ENCODE data around the gene PDCD11. TPM values are rescaled to one million over a fixed set of nuclear protein-coding genes. Genes with fewer than 3 reads are reported as not detected.
"Not testable (repeated sequence)": the region's sequence is repeated elsewhere in the genome, so short reads cannot be mapped to it uniquely, and the experiment has no call there.

The PDCD11 gene
- total RNA-seq, 1 donor from 2014 or later = 4.8 TPM

DNA sequence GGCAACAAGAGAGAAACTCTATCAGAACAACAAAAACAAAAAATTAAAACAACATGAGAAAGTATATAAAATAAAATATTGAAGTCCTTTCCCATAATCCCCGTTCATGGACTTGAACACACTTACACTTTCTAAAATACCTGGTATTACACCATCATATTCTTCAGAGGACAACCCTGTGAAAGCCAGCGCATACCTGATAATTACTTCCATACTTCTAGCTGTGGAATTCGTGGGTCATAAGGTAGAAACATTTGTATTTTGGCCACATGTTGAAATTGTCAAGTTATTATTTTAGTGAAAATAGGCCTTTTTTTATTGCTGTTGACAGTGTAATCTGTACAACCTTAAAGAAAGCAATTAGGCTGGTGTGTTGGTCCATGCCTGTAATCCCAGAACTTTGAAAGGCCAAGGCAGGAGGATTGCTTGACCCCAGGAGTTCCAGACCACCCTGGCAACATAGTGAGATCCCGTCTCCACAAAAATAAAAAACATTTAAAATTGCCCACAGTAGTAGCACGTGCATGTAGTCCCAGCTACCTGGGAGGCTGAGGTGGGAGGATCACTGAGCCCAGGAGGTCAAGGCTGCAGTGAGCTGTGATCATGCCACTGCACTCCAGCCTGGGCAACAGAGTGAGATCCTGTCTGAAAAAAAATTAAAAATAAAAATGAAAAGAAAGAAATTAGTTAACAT lies 40.4 kb upstream of the PDCD11 start:
- TF ChIP-seq, protein P1, sequence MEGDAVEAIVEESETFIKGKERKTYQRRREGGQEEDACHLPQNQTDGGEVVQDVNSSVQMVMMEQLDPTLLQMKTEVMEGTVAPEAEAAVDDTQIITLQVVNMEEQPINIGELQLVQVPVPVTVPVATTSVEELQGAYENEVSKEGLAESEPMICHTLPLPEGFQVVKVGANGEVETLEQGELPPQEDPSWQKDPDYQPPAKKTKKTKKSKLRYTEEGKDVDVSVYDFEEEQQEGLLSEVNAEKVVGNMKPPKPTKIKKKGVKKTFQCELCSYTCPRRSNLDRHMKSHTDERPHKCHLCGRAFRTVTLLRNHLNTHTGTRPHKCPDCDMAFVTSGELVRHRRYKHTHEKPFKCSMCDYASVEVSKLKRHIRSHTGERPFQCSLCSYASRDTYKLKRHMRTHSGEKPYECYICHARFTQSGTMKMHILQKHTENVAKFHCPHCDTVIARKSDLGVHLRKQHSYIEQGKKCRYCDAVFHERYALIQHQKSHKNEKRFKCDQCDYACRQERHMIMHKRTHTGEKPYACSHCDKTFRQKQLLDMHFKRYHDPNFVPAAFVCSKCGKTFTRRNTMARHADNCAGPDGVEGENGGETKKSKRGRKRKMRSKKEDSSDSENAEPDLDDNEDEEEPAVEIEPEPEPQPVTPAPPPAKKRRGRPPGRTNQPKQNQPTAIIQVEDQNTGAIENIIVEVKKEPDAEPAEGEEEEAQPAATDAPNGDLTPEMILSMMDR (IDR thresholded peaks at IDR 0.05) = no peak
- Histone ChIP-seq H3K9me3 (no peaks in the 10 kb centered on the region), H3K27ac (no peak overlapping the region), H3K4me3 (no peak overlapping the region), H3K4me1 (peaks cover 0 to 2% of the 10 kb centered on the region in 2 donors), H3K36me3 (no peaks in the 10 kb centered on the region), H3K27me3 (no peaks in the 10 kb centered on the region)
- intact Hi-C loops (cut with DNase I) = no loop called here
- no peak for DNase-seq (ENCODE audit: low spot score in 2 of 2)

DNA sequence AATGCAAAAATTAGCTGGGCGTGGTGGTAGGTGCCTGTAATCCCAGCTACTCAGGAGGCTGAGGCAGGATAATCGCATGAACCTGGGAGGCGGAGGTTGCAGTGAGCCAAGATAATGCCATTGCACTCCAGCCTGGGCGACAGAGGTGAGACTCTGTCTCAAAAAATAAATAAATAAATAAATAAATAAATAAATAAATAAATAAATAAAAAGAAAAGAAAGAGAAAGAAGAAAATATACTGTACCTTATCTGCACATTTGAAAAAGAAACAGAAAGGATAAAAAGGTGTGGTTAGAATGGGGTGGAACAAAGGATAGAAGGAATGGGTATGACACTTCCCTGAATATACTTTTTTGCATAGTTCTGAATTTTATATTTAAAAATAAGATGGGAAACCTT lies 36.9 kb upstream of the PDCD11 start:
- intact Hi-C loops (cut with DNase I); H3K9me3 ChIP-seq: not testable (repeated sequence)

DNA sequence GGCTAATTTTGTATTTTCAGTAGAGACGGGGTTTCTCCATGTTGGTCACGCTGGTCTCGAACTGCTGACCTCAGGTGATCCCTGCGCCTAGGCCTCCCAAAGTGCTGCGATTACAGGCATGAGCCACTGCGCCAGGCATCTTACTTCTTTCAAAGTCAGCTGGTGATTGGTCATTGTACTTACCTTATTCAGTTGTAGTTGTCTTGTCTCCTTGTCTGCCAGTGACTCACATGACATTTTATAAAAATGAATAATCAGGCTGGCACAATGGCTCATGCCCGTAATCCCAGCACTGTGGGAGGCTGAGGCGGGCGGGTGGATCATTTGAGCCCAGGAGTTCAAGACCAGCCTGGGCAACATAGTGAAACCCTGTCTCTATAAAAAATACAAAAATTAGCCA lies 35.6 kb upstream of the PDCD11 start:
- intact Hi-C loops (cut with DNase I); H3K4me3 ChIP-seq; DNase-seq (ENCODE audit: low spot score in 2 of 2); H3K36me3 ChIP-seq; H3K27ac ChIP-seq; H3K9me3 ChIP-seq; H3K27me3 ChIP-seq; H3K4me1 ChIP-seq: not testable (repeated sequence)

More for the DNA sequence above, 36.9 kb upstream of the PDCD11 start:
- not testable (repeated sequence) for H3K4me1 ChIP-seq; DNase-seq (ENCODE audit: low spot score in 2 of 2); H3K27ac ChIP-seq; H3K27me3 ChIP-seq; H3K36me3 ChIP-seq; H3K4me3 ChIP-seq

DNA sequence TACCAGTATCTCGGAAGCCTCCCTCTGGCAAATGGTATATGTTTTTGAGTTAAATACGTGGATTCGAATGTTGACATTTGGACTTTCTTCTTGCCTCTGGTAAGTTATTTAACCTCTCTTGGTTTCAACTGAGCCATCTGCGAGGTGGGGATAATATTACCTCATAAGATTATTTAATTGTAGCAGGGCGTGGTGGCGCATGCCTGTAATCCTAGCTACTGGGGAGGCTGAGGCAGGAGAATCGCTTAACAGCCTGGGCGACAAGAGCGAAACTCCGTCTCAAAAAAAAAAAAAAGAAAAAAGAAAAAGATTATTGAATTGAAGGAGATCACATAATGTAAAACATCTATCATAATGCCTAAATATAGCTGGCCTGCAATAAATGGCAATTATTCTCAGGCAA lies 29.0 kb upstream of the PDCD11 start:
- Histone ChIP-seq H3K36me3 (no peaks in the 10 kb centered on the region), H3K27me3 (no peaks in the 10 kb centered on the region), H3K9me3 (no peaks in the 10 kb centered on the region), H3K4me3 (peak overlapping the region; percentile 83 to 99), H3K27ac (peak overlapping the region; percentile 78 to 91), H3K4me1 (peaks cover 0 to 11% of the 10 kb centered on the region in 2 donors)
- intact Hi-C loops (cut with DNase I) = no loop called here
- no peak for DNase-seq (ENCODE audit: low spot score in 2 of 2)
- TF ChIP-seq, protein P1 (IDR thresholded peaks at IDR 0.05) = no peak

DNA sequence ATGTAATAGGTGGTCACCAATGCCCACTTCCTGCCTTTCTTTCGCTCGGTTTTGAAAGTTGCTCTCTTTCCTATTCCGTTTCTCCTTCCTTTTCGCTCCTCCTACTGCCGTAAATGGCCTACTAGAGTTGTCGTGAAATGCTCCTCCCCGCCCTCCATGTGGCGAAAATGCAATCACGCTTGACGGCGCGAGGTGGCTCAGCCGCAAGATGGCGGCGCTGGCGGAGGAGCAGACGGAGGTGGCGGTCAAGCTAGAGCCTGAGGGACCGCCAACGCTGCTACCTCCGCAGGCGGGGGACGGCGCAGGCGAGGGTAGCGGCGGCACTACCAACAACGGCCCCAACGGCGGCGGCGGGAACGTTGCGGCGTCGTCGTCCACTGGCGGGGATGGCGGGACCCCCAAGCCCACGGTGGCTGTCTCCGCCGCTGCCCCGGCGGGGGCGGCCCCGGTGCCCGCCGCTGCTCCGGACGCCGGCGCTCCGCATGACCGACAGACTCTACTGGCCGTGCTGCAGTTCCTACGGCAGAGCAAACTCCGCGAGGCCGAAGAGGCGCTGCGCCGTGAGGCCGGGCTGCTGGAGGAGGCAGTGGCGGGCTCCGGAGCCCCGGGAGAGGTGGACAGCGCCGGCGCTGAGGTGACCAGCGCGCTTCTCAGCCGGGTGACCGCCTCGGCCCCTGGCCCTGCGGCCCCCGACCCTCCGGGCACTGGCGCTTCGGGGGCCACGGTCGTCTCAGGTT lies 28.5 kb upstream of the PDCD11 start, which contains the start of gene TAF5:
TSS of gene TAF5 (plus strand) at position 195 of the 737 bp plus-strand sequence. CDS start at position 209, 14 bp downstream.
- peak; percentile 64 to 96 for DNase-seq (ENCODE audit: low spot score in 2 of 2)
- no peaks in the 10 kb centered on the region for H3K9me3 ChIP-seq
- peak within 1 kb of the TSS; percentile 78 to 91 for H3K27ac ChIP-seq
- intact Hi-C loops (cut with DNase I) = loop anchor here (1.0 kb wide), 2 partner anchors 28 to 866 kb away; partner anchors contain the start of genes ACTR1A, ATP5MK and PDCD11
- H3K27me3 ChIP-seq = no peaks in the 10 kb centered on the region
- peak within 1 kb of the TSS; percentile 83 to 99 for H3K4me3 ChIP-seq
- TF ChIP-seq, protein P1 (IDR thresholded peaks at IDR 0.05) = peak in 1 of 3 experiments; percentile 10
- no peaks in the 10 kb centered on the region for H3K36me3 ChIP-seq
- H3K4me1 ChIP-seq = peaks cover 0 to 11% of the 10 kb centered on the region in 2 donors

DNA sequence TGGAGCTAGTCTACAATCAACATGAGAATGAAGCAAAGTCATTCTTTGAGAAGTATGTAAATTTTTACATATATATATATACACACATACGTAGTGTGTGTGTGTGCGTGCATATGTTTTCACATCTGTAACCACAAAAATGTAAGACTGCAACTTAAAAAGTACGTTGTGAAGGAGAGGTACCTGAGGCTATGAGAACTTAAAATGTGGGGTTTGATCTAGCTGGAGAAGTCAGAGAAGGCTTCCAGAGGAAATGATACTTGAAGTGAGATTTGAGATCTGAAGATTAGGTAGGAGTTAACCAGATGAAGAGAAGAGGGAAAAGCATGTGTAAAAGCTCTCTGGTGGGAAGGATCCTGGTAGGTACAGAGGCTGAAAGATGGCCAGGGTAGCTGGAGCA lies 22.9 kb upstream of the PDCD11 start:
- Histone ChIP-seq H3K27ac (no peak overlapping the region), H3K36me3 (peaks cover 29 to 34% of the 10 kb centered on the region in 2 donors), H3K27me3 (no peaks in the 10 kb centered on the region), H3K4me3 (no peak overlapping the region), H3K9me3 (no peaks in the 10 kb centered on the region), H3K4me1 (peaks cover 0 to 11% of the 10 kb centered on the region in 2 donors)
- DNase-seq (ENCODE audit: low spot score in 2 of 2) = no peak
- TF ChIP-seq, protein P1 (IDR thresholded peaks at IDR 0.05) = no peak
- intact Hi-C loops (cut with DNase I) = no loop called here
